ENCODE results near the gene ASF1A. TPM values are rescaled to one million over a fixed set of nuclear protein-coding genes. Genes with fewer than 3 reads are reported as not detected.
A peak's percentile ranks its signal among the peaks of the same experiment; 100 is the strongest.

ASF1A gene
- total and polyA plus RNA-seq, 4 donors: 5.6 to 27.0 (median 7.2) TPM

GRCh38 chr6:118894425-118895260, 691 bp downstream of the ASF1A start:
- peak; percentile 72 for DNase-seq (ENCODE audit: low spot score)
- TF ChIP-seq, protein P1, sequence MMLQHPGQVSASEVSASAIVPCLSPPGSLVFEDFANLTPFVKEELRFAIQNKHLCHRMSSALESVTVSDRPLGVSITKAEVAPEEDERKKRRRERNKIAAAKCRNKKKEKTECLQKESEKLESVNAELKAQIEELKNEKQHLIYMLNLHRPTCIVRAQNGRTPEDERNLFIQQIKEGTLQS (IDR thresholded peaks at IDR 0.05): no peak
- TF ChIP-seq, protein P2, sequence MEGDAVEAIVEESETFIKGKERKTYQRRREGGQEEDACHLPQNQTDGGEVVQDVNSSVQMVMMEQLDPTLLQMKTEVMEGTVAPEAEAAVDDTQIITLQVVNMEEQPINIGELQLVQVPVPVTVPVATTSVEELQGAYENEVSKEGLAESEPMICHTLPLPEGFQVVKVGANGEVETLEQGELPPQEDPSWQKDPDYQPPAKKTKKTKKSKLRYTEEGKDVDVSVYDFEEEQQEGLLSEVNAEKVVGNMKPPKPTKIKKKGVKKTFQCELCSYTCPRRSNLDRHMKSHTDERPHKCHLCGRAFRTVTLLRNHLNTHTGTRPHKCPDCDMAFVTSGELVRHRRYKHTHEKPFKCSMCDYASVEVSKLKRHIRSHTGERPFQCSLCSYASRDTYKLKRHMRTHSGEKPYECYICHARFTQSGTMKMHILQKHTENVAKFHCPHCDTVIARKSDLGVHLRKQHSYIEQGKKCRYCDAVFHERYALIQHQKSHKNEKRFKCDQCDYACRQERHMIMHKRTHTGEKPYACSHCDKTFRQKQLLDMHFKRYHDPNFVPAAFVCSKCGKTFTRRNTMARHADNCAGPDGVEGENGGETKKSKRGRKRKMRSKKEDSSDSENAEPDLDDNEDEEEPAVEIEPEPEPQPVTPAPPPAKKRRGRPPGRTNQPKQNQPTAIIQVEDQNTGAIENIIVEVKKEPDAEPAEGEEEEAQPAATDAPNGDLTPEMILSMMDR (IDR thresholded peaks at IDR 0.05; ENCODE audit: low read depth, low read length, missing input control): peak; percentile 10
- TF ChIP-seq TAF1 (conservative IDR thresholded peaks at IDR 0.05) (no peak), HNF4A (conservative IDR thresholded peaks at IDR 0.05) (no peak), NR2F2 (IDR thresholded peaks at IDR 0.05) (no peak), RAD21 (IDR thresholded peaks at IDR 0.05) (no peak)
- TF ChIP-seq, protein P3, sequence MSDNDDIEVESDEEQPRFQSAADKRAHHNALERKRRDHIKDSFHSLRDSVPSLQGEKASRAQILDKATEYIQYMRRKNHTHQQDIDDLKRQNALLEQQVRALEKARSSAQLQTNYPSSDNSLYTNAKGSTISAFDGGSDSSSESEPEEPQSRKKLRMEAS (IDR thresholded peaks at IDR 0.05): no peak

DNA sequence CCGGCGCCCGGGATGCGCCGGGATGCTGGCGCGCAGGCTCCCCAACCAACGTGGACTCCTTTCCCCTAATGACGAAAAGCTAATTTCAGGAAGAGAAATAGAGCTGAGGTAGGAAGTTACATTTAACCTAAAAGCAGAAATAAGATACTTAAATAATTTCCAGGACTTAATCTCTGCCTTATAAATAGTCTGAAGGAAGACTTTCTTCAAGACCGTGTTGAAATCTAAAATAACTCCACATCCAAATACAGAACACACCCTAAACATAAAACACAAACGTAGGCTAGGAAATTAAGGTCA, 1.3 kb downstream of the ASF1A start:
- TF ChIP-seq HNF4A (conservative IDR thresholded peaks at IDR 0.05): no peak
- no peak for TF ChIP-seq NR2F2 (IDR thresholded peaks at IDR 0.05)
- TF ChIP-seq, protein P4, sequence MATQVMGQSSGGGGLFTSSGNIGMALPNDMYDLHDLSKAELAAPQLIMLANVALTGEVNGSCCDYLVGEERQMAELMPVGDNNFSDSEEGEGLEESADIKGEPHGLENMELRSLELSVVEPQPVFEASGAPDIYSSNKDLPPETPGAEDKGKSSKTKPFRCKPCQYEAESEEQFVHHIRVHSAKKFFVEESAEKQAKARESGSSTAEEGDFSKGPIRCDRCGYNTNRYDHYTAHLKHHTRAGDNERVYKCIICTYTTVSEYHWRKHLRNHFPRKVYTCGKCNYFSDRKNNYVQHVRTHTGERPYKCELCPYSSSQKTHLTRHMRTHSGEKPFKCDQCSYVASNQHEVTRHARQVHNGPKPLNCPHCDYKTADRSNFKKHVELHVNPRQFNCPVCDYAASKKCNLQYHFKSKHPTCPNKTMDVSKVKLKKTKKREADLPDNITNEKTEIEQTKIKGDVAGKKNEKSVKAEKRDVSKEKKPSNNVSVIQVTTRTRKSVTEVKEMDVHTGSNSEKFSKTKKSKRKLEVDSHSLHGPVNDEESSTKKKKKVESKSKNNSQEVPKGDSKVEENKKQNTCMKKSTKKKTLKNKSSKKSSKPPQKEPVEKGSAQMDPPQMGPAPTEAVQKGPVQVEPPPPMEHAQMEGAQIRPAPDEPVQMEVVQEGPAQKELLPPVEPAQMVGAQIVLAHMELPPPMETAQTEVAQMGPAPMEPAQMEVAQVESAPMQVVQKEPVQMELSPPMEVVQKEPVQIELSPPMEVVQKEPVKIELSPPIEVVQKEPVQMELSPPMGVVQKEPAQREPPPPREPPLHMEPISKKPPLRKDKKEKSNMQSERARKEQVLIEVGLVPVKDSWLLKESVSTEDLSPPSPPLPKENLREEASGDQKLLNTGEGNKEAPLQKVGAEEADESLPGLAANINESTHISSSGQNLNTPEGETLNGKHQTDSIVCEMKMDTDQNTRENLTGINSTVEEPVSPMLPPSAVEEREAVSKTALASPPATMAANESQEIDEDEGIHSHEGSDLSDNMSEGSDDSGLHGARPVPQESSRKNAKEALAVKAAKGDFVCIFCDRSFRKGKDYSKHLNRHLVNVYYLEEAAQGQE (IDR thresholded peaks at IDR 0.05): no peak
- TF ChIP-seq ZBTB33 (IDR thresholded peaks at IDR 0.05): no peak
- TF ChIP-seq RXRA (IDR thresholded peaks at IDR 0.05): no peak
- TF ChIP-seq JUND (IDR thresholded peaks at IDR 0.05): no peak
- TF ChIP-seq FOXA2 (IDR thresholded peaks at IDR 0.05): no peak
- no peak for TF ChIP-seq RAD21 (IDR thresholded peaks at IDR 0.05)
- TF ChIP-seq EGR1 (IDR thresholded peaks at IDR 0.05; ENCODE audit: low read depth in 2 of 2): no peak
- no peak for TF ChIP-seq SP1 (IDR thresholded peaks at IDR 0.05)
- TF ChIP-seq, protein P3 (IDR thresholded peaks at IDR 0.05): no peak
- no peak for TF ChIP-seq HNF4G (IDR thresholded peaks at IDR 0.05)
- no peak for TF ChIP-seq FOXA1 (IDR thresholded peaks at IDR 0.05)
- TF ChIP-seq YY1 (IDR thresholded peaks at IDR 0.05): no peak
- TF ChIP-seq, protein P2 (IDR thresholded peaks at IDR 0.05; ENCODE audit: low read depth, low read length, missing input control): no peak
- no peaks in the 10 kb centered on the region for H3K9me3 ChIP-seq (ENCODE audit: control insufficient read depth in 4 of 4, low read length in 3 of 4)
- peak overlapping the region; percentile 85 to 94 (median 93) for H3K4me3 ChIP-seq (ENCODE audit: low read depth in 1 of 3, low read length in 3 of 3)
- H3K4me1 ChIP-seq (ENCODE audit: control insufficient read depth in 4 of 4, insufficient read depth in 4 of 4, low read length in 3 of 4): peaks cover 3 to 19% (median 5%) of the 10 kb centered on the region in 4 donors
- 2% methylated on average over 11 of the region's 11 CpGs for WGBS
- H3K9ac ChIP-seq (ENCODE audit: low read depth in 1 of 2, low read length in 2 of 2): peak overlapping the region; percentile 75 to 84
- no peaks in the 10 kb centered on the region for H3K27me3 ChIP-seq (ENCODE audit: control insufficient read depth in 4 of 4, insufficient read depth in 4 of 4, low read length in 3 of 4)
- H3K36me3 ChIP-seq (ENCODE audit: control insufficient read depth in 4 of 4, insufficient read depth in 3 of 4, low read depth in 1 of 4, low read length in 3 of 4): peaks cover 0 to 2% (median 0%) of the 10 kb centered on the region in 4 donors
- peak overlapping the region; percentile 90 to 94 for H3K27ac ChIP-seq (ENCODE audit: low read depth in 1 of 2, low read length in 2 of 2)
- DNase-seq (ENCODE audit: low spot score): no peak

More at GRCh38 chr6:118894425-118895260, 691 bp downstream of the ASF1A start:
- Histone ChIP-seq H3K36me3 (ENCODE audit: control insufficient read depth in 4 of 4, insufficient read depth in 3 of 4, low read depth in 1 of 4, low read length in 3 of 4) (peaks cover 0 to 2% (median 0%) of the 10 kb centered on the region in 4 donors), H3K9me3 (ENCODE audit: control insufficient read depth in 4 of 4, low read length in 3 of 4) (no peaks in the 10 kb centered on the region), H3K4me3 (ENCODE audit: low read depth in 1 of 3, low read length in 3 of 3) (peak overlapping the region; percentile 85 to 94 (median 93)), H3K4me1 (ENCODE audit: control insufficient read depth in 4 of 4, insufficient read depth in 4 of 4, low read length in 3 of 4) (peaks cover 3 to 19% (median 5%) of the 10 kb centered on the region in 4 donors), H3K27me3 (ENCODE audit: control insufficient read depth in 4 of 4, insufficient read depth in 4 of 4, low read length in 3 of 4) (no peaks in the 10 kb centered on the region), H3K9ac (ENCODE audit: low read depth in 1 of 2, low read length in 2 of 2) (peak overlapping the region; percentile 75 to 84), H3K27ac (ENCODE audit: low read depth in 1 of 2, low read length in 2 of 2) (peak overlapping the region; percentile 90 to 94)
- under 1% methylated on average over 102 of the region's 102 CpGs for WGBS
